AG09309 (cell line): Measurements from ENCODE around the gene SNU13.
A peak's percentile ranks its signal among the peaks of the same experiment; 100 is the strongest.
"Not testable (repeated sequence)": the region's sequence is repeated elsewhere in the genome, so short reads cannot be mapped to it uniquely, and the experiment has no call there.

ENCODE experiments used
- DNase-seq: peaks from one replicate; pipeline ENCODE4 v3.0.0-alpha.2; 2010; ENCODE audit warnings: low read depth
- H3K4me3 ChIP-seq: 2 replicates; pipeline ENCODE4 v1.5.1; 2011; ENCODE audit warnings: mild to moderate bottlenecking, low read depth, low read length, moderate library complexity; ENCODE audit not compliant: control insufficient read depth
- CTCF ChIP-seq: IDR thresholded peaks from 2 replicates; pipeline ENCODE4 v1.5.1; 2011; ENCODE audit warnings: mild to moderate bottlenecking, low read depth, low read length, inconsistent platforms; ENCODE audit not compliant: insufficient read depth, control insufficient read depth; ENCODE audit errors: missing control alignments

Gene SNU13

GRCh38 chr22:41668971-41669911 is 19.4 kb downstream of the SNU13 start:
- H3K4me3 ChIP-seq, result no peak overlapping the region
- TF ChIP-seq CTCF, result no peak
- DNase-seq, result peak; percentile 55

GRCh38 chr22:41664951-41665350 is 23.7 kb downstream of the SNU13 start:
- TF ChIP-seq CTCF, result no peak
- H3K4me3 ChIP-seq, result no peak overlapping the region
- no peak for DNase-seq

GRCh38 chr22:41664490-41664889 is 24.2 kb downstream of the SNU13 start:
- no peak for DNase-seq
- no peak overlapping the region for H3K4me3 ChIP-seq
- no peak for TF ChIP-seq CTCF

GRCh38 chr22:41663594-41663993 is 25.1 kb downstream of the SNU13 start:
- not testable (repeated sequence) for H3K4me3 ChIP-seq, DNase-seq

GRCh38 chr22:41661713-41662112 is 27.0 kb downstream of the SNU13 start:
- H3K4me3 ChIP-seq, result no peak overlapping the region
- TF ChIP-seq CTCF, result no peak
- DNase-seq, result no peak

- no peak for DNase-seq
- no peak for TF ChIP-seq CTCF
- H3K4me3 ChIP-seq, result no peak overlapping the region
These were observed 27.6 kb downstream of the SNU13 start for GRCh38 chr22:41661088-41661487.

- DNase-seq, result no peak
- TF ChIP-seq CTCF, result no peak
- H3K4me3 ChIP-seq, result no peak overlapping the region
These were observed 28.3 kb downstream of the SNU13 start for GRCh38 chr22:41660416-41660815.
